ENCODE results near the gene SND1. TPM values are rescaled to one million over a fixed set of nuclear protein-coding genes. Genes with fewer than 3 reads are reported as not detected.

Gene SND1
- total and polyA plus RNA-seq, 2 of the 4 experiments (the other 2 are of a cell fraction) = 154 to 294 TPM

GRCh38 chr7:127833641-127834040, 181.6 kb downstream of the SND1 start:
- peaks cover 6% of the 10 kb centered on the region; the same call in 1 of the 2 replicates for H3K9me3 ChIP-seq (ENCODE audit: control insufficient read depth, insufficient read depth, low read length)
- H3K14ac ChIP-seq (replicated peaks; ENCODE audit: low read depth, low read length) = no peak overlapping the region
- dilution Hi-C loops (cut with HindIII; ENCODE audit: low sequenced_read_pairs, unreplicated experiment) = no loop called here
- H2AK9ac ChIP-seq (replicated peaks; ENCODE audit: low read depth, low read length, poor library complexity) = no peak overlapping the region
- no peak overlapping the region for H3K4me3 ChIP-seq (ENCODE audit: insufficient read depth, low read depth, low read length)
- no peak overlapping the region for H2AK5ac ChIP-seq (ENCODE audit: low read depth, low read length)
- DNase-seq (peak; percentile 35), ATAC-seq (ENCODE audit: low read depth) (peak; percentile 29; the same call in 1 of the 2 replicates)
- H3K27ac ChIP-seq (ENCODE audit: insufficient read depth, low read length) = no peak overlapping the region
- H2BK5ac ChIP-seq (ENCODE audit: low read depth, low read length, poor library complexity, severe bottlenecking) = no peak overlapping the region
- no peak overlapping the region for H3K4ac ChIP-seq (ENCODE audit: low read depth, low read length)
- peaks cover 29 to 71% of the 10 kb centered on the region in 2 experiments for H3K79me1 ChIP-seq (ENCODE audit: low read depth in 1 of 2, low read length in 2 of 2)
- no peak for TF ChIP-seq MXI1 (IDR thresholded peaks at IDR 0.05; ENCODE audit: borderline replicate concordance, low read depth, low read length)
- TF ChIP-seq SMC3 (IDR thresholded peaks at IDR 0.05; ENCODE audit: low read depth, low read length) = no peak
- peak; percentile 91 for TF ChIP-seq CEBPB (IDR thresholded peaks at IDR 0.05; ENCODE audit: low read depth, low read length)
- TF ChIP-seq MAFK (IDR thresholded peaks at IDR 0.05; ENCODE audit: low read depth, low read length) = no peak
- TF ChIP-seq POLR2A (IDR thresholded peaks at IDR 0.05; ENCODE audit: low read depth, low read length) = no peak
- TF ChIP-seq, protein P1, sequence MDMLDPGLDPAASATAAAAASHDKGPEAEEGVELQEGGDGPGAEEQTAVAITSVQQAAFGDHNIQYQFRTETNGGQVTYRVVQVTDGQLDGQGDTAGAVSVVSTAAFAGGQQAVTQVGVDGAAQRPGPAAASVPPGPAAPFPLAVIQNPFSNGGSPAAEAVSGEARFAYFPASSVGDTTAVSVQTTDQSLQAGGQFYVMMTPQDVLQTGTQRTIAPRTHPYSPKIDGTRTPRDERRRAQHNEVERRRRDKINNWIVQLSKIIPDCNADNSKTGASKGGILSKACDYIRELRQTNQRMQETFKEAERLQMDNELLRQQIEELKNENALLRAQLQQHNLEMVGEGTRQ (IDR thresholded peaks at IDR 0.05; ENCODE audit: low read depth, low read length) = no peak
- no peak for TF ChIP-seq FOS (IDR thresholded peaks at IDR 0.05; ENCODE audit: low read depth, low read length)
- no peak overlapping the region for H3K4me2 ChIP-seq (ENCODE audit: low read depth, low read length)
- CTCF ChIA-PET = no interaction called here
- H4K8ac ChIP-seq (ENCODE audit: low read depth in 2 of 2, low read length in 2 of 2) = no peak overlapping the region
- H4K5ac ChIP-seq (ENCODE audit: low read depth, low read length) = no peak overlapping the region
- intact Hi-C loops (cut with micrococcal nuclease) = no loop called here
- peaks cover 43% of the 10 kb centered on the region for H4K20me1 ChIP-seq (ENCODE audit: insufficient read depth, low read length)
- in situ Hi-C loops (cut with MboI; ENCODE audit: low sequenced_read_pairs) = no loop called here
- no TSS peak for BruUV-seq (replicated peaks)
- peaks cover 11% of the 10 kb centered on the region; the same call in 1 of the 2 replicates for H3K9me1 ChIP-seq (ENCODE audit: insufficient read depth, low read length)
- H2BK120ac ChIP-seq (ENCODE audit: low read depth, low read length) = no peak overlapping the region
- H3K56ac ChIP-seq (ENCODE audit: extremely low read depth, insufficient read depth, low read length) = no peak overlapping the region
- H3K9ac ChIP-seq (ENCODE audit: low read depth, low read length) = no peak overlapping the region
- peaks cover 2% of the 10 kb centered on the region for H3K36me3 ChIP-seq (ENCODE audit: control insufficient read depth, insufficient read depth, low read length)
- H3K18ac ChIP-seq (ENCODE audit: low read depth, low read length) = no peak overlapping the region
- POLR2A ChIA-PET (ENCODE audit: unreplicated experiment) = no interaction called here
- no peak overlapping the region for H4K91ac ChIP-seq (ENCODE audit: insufficient read depth, low read depth, low read length)
- H2BK15ac ChIP-seq (ENCODE audit: low read depth, low read length) = no peak overlapping the region
- H2AFZ ChIP-seq (replicated peaks; ENCODE audit: low read length, poor library complexity) = no peak overlapping the region
- H3K23ac ChIP-seq (ENCODE audit: low read depth, low read length) = no peak overlapping the region
- 100% methylated on average over 1 of the region's 1 CpG; no CpG with 5 or more reads in 1 of the 2 experiments for WGBS, 2 experiments (ENCODE audit: extremely low coverage in 2 of 2, insufficient read length in 1 of 2)
- H2BK20ac ChIP-seq (ENCODE audit: low read depth, low read length) = no peak overlapping the region
- H3K4me1 ChIP-seq (ENCODE audit: control insufficient read depth, insufficient read depth, low read length) = 0 out of 2 replicates have a peak, but pooled peaks cover 2% of the 10 kb centered on the region
- no peaks in the 10 kb centered on the region for H3K27me3 ChIP-seq (ENCODE audit: control insufficient read depth, insufficient read depth, low read length)
